Aorta (tissue), 5 donors: ENCODE measurements around the gene HS3ST5. TPM values are rescaled to one million over a fixed set of nuclear protein-coding genes. Genes with fewer than 3 reads are reported as not detected.
A peak's percentile ranks its signal among the peaks of the same experiment; 100 is the strongest.

Experiments used
- ATAC-seq: fragments of 200-7000 bp; cut with Tn5 transposase; one replicate; pipeline ENCODE4 v1.9.1; 2022; ENCODE audit warnings: moderate library complexity; ENCODE audit not compliant: low FRiP score
- DNase-seq, 2 donors: peaks; one replicate each; pipeline ENCODE4 v3.0.0-alpha.2; 2020
- H3K27ac ChIP-seq, 2 donors: one replicate each; pipeline ENCODE4 v1.5.1; 2013; ENCODE audit warnings: low read length in 2 of 2, mild to moderate bottlenecking in 2 of 2, moderate library complexity in 2 of 2, control low read depth in 1 of 2, inconsistent platforms in 1 of 2, low read depth in 1 of 2
- H3K27me3 ChIP-seq, 2 donors: one replicate each; pipeline ENCODE4 v1.6.1; 2013; ENCODE audit warnings: control low read depth in 1 of 2, low read length in 1 of 2, mild to moderate bottlenecking in 1 of 2, moderate library complexity in 1 of 2; ENCODE audit not compliant: insufficient read depth in 2 of 2, control insufficient read depth in 1 of 2
- H3K36me3 ChIP-seq, 2 donors: one replicate each; pipeline ENCODE4 v1.6.1; 2013; ENCODE audit warnings: control low read depth in 1 of 2, low read length in 1 of 2, mild to moderate bottlenecking in 1 of 2; ENCODE audit not compliant: insufficient read depth in 2 of 2, control insufficient read depth in 1 of 2
- H3K4me1 ChIP-seq, 2 donors: one replicate each; pipeline ENCODE4 v1.6.1; 2013; ENCODE audit warnings: low read length in 2 of 2, control low read depth in 1 of 2, mild to moderate bottlenecking in 1 of 2, moderate library complexity in 1 of 2; ENCODE audit not compliant: insufficient read depth in 2 of 2, control insufficient read depth in 1 of 2
- H3K4me3 ChIP-seq, 2 donors: one replicate each; pipeline ENCODE4 v1.5.1; 2013; ENCODE audit warnings: low read length in 2 of 2, control low read depth in 1 of 2, mild to moderate bottlenecking in 1 of 2
- H3K9me3 ChIP-seq: one replicate; pipeline ENCODE4 v1.6.1; 2013; ENCODE audit warnings: mild to moderate bottlenecking, low read length; ENCODE audit not compliant: control insufficient read depth
- WGBS, 2 donors: extraction: QIAGEN DNeasy Blood & Tissue Kit; methylation state at CpG; one replicate each; pipeline ENCODE4 v1.1.7; 2013; 5-methylcytosine and 5-hydroxymethylcytosine counted together
- intact Hi-C, 2 donors: fragments of 100-400 bp; cut with DNase I; formaldehyde crosslinking; loops; one replicate each; pipeline versions ENCODE4 v1.14.2 to v1.15.0; 2022
- long read RNA-seq, 2 donors: library from polyadenylated mRNA; unstranded; transcript quantifications; one replicate each; pipeline ENCODE4 v2.0.0, GENCODE V29; 2020 to 2021
- polyA plus RNA-seq, 2 donors: library from polyadenylated mRNA; stranded (reverse); fragments of 200-250 nt; gene quantifications; one replicate each; pipeline ENCODE4 v1.2.3, GENCODE V29; 2013
- total RNA-seq, 2 donors: library from RNA; stranded (reverse); fragmentation: NEBNext Ultra II Directional; extraction: Animal tissue kit (Norgen Biotek cat#: 25700); gene quantifications; one replicate each; pipeline ENCODE4 v1.2.1, GENCODE V29; 2021
- donor health status: healthy with polysubstance abuse.
- donor health status: Bipolar disorder and iron deficiency.
- donor health status: DM: no; HTN: no; CAD: no.
- donor health status: DM: no; HTN: no; CAD: no.
- donor health status: DM: yes; HTN: yes; CAD: no.

The HS3ST5 gene
- not detected for total RNA-seq
- not detected for polyA plus RNA-seq
- long read RNA-seq, donor 1, result 0 reads
- long read RNA-seq, donor 2, result 0 reads

GRCh38 chr6:114342826-114343781 lies at the start of gene HS3ST5:
HS3ST5 (minus strand) TSS chr6:114343023; CDS start chr6:114062845, 280,178 bp downstream.
- H3K27me3 ChIP-seq, result no peaks in the 10 kb centered on the region
- H3K36me3 ChIP-seq, result no peaks in the 10 kb centered on the region
- intact Hi-C loops, result no loop called here
- no peaks in the 10 kb centered on the region for H3K9me3 ChIP-seq
- peak within 1 kb of the TSS; percentile 23 to 32 for H3K4me3 ChIP-seq
- DNase-seq (peak; percentile 32 to 76), ATAC-seq (peak; percentile 39)
- H3K4me1 ChIP-seq, result no peaks in the 10 kb centered on the region
- no peak within 1 kb of the TSS for H3K27ac ChIP-seq
- 0 to 1% methylated on average over 53 to 73 of the region's 73 CpGs for WGBS, 2 donors

DNA sequence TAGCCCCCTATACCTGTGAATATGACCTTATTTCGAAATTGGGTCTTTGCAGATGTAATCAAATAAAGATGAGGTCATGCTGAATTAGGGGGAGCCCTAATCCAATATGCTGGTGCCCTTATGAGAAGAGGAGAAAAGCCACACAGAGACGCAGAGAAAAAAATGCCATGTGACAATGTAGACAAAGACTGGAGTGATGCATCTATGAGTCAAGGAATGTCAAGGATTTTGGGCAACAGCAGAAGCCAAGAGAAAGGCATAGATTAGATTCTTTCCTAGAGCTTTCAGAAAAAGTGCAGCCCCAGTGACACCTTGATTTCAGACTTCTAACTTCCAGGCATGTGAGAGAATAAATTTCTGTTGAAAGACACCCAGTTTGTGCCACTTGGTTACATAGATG lies 47.4 kb upstream of the HS3ST5 start:
- no peaks in the 10 kb centered on the region for H3K36me3 ChIP-seq
- no peak overlapping the region for H3K27ac ChIP-seq
- intact Hi-C loops, result no loop called here
- DNase-seq (no peak), ATAC-seq (no peak)
- H3K9me3 ChIP-seq, result no peaks in the 10 kb centered on the region
- peaks cover 0 to 3% of the 10 kb centered on the region in 2 donors for H3K27me3 ChIP-seq
- no peaks in the 10 kb centered on the region for H3K4me1 ChIP-seq
- H3K4me3 ChIP-seq, result no peak overlapping the region
- WGBS, 2 donors, result 82 to 85% methylated on average over 2 of the region's 2 CpGs

DNA sequence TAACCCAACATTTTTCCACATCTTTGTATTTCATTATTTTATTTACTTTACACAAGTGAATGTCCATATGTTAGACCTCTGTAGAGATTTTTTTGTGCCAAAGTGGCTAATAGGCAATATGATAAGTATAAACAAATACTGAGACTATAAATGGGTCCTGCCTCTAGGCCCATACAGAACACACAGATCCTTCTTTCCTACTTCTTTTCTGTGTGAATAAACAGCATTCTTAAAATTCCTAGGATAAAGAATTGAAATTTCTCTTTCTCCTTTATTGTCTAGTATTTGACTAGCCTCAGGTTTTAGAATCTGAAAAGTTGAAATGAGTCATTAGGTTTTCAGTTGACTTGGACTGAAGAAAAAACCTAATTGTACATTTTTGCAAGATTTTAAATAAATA lies 46.3 kb upstream of the HS3ST5 start:
- intact Hi-C loops, result no loop called here
- ATAC-seq, result no peak
- no peaks in the 10 kb centered on the region for H3K36me3 ChIP-seq

GRCh38 chr6:114382406-114382805 lies 39.6 kb upstream of the HS3ST5 start:
- H3K27ac ChIP-seq, result no peak overlapping the region
- 86 to 87% methylated on average over 1 of the region's 1 CpG for WGBS, 2 donors
- H3K36me3 ChIP-seq, result no peaks in the 10 kb centered on the region
- H3K27me3 ChIP-seq, result peaks cover 0 to 3% of the 10 kb centered on the region in 2 donors
- intact Hi-C loops, result no loop called here
- H3K9me3 ChIP-seq, result no peaks in the 10 kb centered on the region
- no peak overlapping the region for H3K4me3 ChIP-seq
- H3K4me1 ChIP-seq, result no peaks in the 10 kb centered on the region
- no peak for DNase-seq
- ATAC-seq, result no peak

More for the DNA sequence above, 46.3 kb upstream of the HS3ST5 start:
- peaks cover 0 to 3% of the 10 kb centered on the region in 2 donors for H3K27me3 ChIP-seq
- no peaks in the 10 kb centered on the region for H3K4me1 ChIP-seq
- no peaks in the 10 kb centered on the region for H3K9me3 ChIP-seq
- no peak overlapping the region for H3K27ac ChIP-seq
- H3K4me3 ChIP-seq, result no peak overlapping the region
- no peak for DNase-seq

DNA sequence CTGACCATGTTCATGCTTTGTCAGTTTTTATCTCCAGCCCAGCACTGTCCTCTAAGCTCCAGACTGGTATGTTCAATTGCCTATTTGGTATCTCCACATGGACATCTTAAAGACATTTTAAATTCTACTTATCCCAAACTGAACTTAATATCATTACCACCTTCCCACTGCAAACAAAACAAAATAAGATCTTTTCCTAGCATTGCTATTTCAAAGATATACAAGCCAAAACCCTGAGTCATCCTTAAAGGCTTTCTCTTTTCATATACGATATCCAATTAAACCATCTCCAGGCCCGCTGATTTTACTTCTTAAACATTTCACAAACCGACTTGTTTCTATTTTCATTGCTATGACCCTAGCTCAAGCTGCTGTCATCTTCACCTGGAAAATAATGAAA lies 35.1 kb upstream of the HS3ST5 start:
- Histone ChIP-seq H3K27me3 (no peaks in the 10 kb centered on the region), H3K4me1 (no peaks in the 10 kb centered on the region), H3K9me3 (no peaks in the 10 kb centered on the region), H3K4me3 (no peak overlapping the region), H3K36me3 (no peaks in the 10 kb centered on the region), H3K27ac (no peak overlapping the region)
- intact Hi-C loops, result no loop called here
- WGBS, 2 donors, result 82 to 85% methylated on average over 3 of the region's 3 CpGs
- DNase-seq (no peak), ATAC-seq (no peak)

DNA sequence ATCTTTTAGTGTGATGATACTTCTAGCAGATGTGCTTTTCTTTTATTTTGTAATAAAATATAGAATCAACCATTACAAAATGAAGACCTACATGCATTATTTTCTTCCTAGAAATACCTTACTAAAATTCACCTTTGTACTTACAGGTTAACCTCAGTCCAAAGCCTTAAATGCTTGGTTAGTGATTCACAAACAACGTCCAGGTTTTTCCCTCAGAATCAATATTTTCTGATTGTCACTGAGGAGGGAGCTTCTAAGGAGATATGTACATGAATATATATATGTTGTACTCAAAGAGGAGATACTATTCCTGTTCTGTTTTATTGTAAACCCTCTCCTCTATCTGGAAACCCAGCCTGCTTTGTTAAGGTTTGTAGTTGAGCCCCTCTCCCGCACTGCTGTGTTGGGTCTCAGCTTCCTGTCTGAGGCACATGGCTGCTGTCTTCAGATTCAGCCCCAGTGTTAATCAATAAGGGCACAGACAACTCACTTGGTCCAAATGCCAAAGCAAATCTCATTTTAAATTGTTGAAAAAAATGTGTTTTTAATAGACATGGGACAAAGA lies 33.9 kb upstream of the HS3ST5 start:
- Histone ChIP-seq H3K4me3 (no peak overlapping the region), H3K4me1 (no peaks in the 10 kb centered on the region), H3K27me3 (no peaks in the 10 kb centered on the region), H3K27ac (no peak overlapping the region), H3K36me3 (no peaks in the 10 kb centered on the region), H3K9me3 (no peaks in the 10 kb centered on the region)
- DNase-seq (no peak), ATAC-seq (no peak)
- intact Hi-C loops, result no loop called here
- WGBS, 2 donors, result 28% methylated on average over 2 of the region's 2 CpGs

DNA sequence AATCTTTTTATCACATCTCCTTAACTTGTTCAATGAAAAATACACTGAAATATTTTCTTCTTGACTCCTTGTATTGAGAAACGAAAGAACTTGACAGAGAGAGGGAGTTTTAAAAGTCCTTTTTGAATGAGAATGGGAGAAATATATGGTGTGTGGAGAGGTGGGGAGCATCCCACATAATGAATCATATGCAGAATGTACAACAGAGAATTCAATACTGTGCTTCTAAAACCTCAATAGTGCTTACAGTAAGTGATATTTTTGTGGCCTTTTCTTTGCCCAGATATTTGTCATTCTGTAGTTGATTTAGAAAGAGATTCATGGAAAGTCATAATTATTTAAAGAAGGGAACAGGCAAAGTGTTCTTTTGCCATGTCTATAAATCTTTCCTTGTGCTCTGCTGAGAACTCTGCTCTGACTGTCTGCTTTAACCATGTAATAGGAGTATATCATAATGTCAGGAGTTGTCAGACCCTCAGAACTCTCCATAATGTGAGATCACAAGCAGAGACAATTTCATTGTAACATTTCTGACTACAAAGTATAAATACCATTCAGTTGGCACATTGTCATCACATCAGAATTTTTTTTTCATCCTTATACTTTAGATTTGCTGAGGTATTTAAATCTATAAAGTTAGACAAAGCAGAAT lies 32.8 kb upstream of the HS3ST5 start:
- no peak for DNase-seq
- no peak overlapping the region for H3K4me3 ChIP-seq
- ATAC-seq, result no peak
- intact Hi-C loops, result no loop called here
- H3K4me1 ChIP-seq, result no peaks in the 10 kb centered on the region
- H3K36me3 ChIP-seq, result no peaks in the 10 kb centered on the region
- H3K27ac ChIP-seq, result no peak overlapping the region
- H3K27me3 ChIP-seq, result no peaks in the 10 kb centered on the region
- no peaks in the 10 kb centered on the region for H3K9me3 ChIP-seq
- 18 to 33% methylated on average over 1 of the region's 1 CpG for WGBS, 2 donors

DNA sequence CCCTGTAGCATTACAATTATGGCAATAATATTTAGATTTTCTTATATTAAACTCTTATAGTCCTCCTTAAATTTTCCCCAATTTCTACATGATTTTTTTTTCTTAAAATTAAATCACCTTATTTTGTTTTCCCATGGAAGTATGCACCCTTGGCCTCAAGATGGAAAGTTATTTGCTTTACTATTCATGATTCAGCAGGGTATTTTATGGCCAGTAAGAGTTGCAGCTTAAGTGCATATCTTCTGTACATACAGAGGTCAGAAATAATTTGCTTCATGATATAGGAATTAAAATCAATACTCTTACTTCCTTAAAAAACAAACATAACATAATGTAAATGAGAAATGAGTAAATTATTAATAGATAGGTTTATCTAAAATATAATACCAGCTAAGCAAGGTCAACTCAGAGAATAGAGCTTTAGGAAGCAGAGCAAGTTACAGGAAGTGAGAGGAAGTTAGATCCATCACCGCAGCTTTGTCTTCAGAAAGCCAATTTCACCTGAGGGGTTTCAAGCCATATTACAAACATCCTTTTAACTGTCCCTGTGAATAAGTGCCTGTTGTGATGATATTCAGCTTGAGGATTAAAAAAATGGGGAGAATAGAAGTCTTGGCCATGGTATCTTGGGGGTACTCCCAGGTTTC lies 24.6 kb upstream of the HS3ST5 start:
- no peak for ATAC-seq
- intact Hi-C loops, result no loop called here
- Histone ChIP-seq H3K4me1 (no peaks in the 10 kb centered on the region), H3K27ac (no peak overlapping the region), H3K9me3 (no peaks in the 10 kb centered on the region), H3K4me3 (no peak overlapping the region), H3K27me3 (no peaks in the 10 kb centered on the region), H3K36me3 (no peaks in the 10 kb centered on the region)
- no peak for DNase-seq
- 88 to 100% methylated on average over 1 of the region's 1 CpG for WGBS, 2 donors
